Hematopoietic multipotent progenitor cell treated with erythropoietin and hydrocortisone succinate and interleukin-3 and kit ligand, for 4 days (in vitro differentiated cells): ENCODE results near the gene ATXN7L3.

Experiments
- DNase-seq: peaks from one replicate; pipeline ENCODE4 v3.0.0-alpha.2; 2015

The ATXN7L3 gene

GRCh38 chr17:44217738-44218343 lies 18.2 kb upstream of the ATXN7L3 start:
- DNase-seq, result no peak

DNA sequence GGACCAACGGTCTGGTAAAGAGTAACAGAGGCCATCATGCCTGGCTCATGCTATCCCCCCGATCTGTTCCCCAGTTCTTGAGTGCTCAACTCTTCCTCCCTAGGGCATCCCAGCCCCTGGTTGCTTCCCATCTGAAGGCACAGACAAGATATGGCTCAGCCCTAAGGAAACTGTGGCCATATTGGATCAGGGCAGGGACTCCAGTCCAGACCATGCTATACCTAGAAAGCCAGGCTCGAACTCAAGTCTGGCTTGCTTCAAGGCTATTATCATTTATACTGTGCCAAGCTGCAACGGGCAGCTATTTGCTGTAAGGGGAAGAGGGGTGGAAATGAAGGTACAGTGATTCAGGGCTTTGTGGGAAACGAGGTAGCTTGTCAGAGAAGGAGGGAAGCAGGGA lies 17.0 kb upstream of the ATXN7L3 start:
- DNase-seq, result no peak

GRCh38 chr17:44216173-44216572 lies 16.5 kb upstream of the ATXN7L3 start:
- no peak for DNase-seq

DNA sequence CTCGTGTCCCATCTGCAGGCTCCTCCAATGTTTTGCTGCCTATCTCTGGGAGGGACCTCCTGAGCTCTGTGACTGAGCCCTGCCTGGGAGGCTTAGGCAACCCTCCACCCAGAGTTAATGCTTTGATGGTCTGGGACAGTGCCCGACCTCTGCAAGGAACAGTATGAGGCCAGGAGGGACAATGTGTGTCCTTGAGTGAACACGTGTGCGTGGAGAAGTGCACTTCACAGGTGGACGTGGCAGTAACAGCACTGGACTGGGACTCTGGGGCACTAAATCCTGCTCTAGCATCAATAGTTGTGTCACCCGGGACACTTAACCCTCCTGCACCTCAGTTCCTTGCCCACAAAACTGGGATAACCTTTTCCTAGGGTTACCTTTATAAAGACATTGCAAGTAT lies 15.2 kb upstream of the ATXN7L3 start:
- DNase-seq, result no peak

DNA sequence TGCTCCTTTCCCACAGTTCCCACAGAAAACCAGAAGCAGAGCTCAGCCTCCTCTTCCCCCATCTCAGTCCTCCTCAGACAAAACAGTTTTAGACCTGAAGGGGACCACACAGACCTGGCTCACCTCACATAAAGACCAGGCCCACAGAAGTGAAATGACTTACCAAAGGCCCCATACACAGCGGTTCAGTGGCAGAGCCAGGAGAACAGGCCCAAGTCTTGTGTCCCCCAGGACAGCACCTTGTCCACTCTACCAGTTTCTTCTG lies 14.5 kb upstream of the ATXN7L3 start:
- no peak for DNase-seq

DNA sequence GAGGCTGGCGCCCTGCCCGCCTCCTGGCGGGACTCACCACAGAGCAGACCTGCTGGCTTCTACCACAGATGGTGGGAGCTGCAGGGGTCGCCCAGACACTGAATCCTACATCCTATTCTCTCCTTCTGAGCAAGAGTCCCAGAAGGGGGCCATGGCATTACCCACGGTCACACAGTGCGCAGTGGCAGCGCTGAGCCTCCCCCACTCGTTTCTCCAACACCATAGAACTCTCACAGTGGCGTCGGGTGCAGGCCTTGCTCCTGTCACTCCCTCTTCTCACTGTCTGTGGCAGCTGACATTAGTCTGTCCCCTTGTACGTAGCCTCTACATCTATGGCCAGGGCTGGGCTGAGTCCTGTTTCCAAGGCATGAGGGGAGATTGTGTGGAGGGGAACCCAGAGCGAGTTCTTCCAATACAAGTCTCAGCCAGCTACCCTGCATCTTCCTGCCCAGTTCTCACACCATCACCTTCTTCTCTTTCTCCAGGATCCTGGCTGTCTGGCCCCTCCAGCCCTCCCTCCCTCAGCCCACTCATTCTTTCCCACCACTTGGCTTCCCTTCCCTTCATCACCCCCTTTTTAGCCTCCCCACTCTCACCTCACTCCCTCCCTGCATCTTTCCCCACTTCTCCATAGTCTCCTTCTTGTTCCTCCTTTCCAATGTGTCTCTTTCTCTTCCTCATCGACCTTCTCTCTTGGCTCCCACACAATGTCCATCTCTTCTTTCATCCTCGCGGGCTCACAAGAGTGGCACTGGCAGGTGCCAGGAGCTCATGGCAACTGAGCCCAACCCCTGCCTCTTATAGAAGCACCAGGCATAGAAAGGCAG lies 13.9 kb upstream of the ATXN7L3 start:
- no peak for DNase-seq

DNA sequence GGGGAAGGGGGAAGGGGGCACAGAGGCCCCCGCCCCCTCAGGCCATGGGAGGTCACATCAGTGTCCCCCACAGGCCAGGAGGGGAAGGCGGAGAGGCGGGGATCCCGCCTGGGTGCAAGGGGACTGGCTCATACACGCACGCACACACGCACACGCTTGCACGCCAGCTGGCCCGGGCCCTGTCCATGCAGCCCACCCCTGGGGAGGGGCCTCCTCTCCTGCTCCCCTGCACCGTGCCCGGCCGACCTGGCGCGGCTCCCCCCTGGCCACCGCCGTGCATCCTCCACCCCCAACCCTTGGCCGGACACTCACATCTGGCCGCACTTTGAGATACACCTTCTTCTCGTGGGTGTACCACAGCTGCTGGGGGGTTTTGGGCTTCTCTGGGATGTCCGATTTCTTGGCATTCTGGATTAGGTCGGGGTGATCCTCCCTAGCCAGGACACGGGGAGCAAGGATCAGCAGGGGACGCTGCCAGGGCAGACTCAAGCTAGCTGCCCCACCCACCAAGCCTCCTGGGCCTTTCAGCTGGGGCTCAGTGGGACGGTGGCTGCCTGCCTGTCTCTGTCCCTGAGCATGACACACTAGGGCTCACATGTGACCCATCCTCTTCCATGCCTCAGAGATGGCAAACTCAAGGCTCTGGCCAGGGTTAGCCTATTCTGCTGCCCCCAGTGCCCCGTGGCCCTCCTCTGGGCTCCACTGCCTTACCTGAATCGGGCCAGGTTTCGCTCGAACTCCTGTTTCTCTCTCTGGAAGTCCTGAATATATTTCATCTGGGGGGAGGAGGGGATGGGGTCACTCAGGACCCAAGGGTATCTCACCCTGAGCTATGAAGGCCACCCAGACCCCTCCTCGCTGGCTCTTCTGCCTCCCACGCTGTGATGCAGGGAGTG lies 13.1 kb upstream of the ATXN7L3 start:
- no peak for DNase-seq

- no peak for DNase-seq
Measured at GRCh38 chr17:44211281-44212265, 11.9 kb upstream of the ATXN7L3 start.

- peak; percentile 96 for DNase-seq
Measured at GRCh38 chr17:44210342-44211192, 10.9 kb upstream of the ATXN7L3 start.

DNA sequence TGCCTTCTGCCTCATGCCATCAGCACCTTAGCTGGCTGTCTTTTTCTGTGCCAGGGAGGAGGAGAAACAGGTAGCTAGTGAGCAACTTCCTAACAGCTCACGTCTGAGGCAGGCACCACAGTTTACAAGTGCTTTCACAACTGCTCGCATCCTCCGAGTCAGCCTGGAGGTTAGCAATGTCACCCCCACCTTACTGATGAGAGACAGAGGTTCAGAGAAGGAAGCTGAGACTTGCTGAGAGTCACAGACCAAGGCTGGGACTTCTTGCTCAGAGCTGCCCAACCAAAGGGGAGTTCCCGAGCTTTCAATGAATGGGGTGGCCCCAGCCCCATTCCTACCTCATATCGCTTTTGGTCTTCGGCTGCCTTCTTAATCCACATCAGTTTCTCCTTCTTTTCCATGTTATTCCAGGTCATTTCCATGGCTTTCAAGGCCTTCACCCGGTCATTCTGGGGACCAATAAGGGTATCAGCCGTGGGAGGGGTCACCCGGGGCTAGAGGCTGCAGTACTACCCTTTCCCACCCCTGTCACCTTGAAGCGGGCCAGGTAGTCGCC lies 10.2 kb upstream of the ATXN7L3 start:
- no peak for DNase-seq

DNA sequence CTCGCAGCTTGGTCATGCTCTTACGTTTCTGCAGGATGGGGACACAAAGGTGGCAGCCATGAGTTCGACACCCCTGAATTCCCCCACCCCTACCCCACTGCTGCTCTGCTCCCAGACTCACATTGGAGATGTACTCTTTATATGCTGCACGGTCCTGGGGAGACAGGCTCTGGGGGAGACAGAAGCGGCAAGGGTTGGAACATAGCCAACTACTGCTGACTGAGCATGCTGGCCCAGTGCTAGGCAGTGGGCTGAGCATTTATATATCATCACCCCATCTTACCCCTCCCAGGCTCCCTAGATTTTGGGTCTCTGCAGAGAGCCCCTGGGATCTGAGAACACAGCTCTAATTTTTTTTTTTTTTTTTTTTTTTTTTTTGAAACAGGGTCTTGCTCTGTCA lies 8.1 kb upstream of the ATXN7L3 start:
- DNase-seq, result peak; percentile 33

GRCh38 chr17:44207319-44207718 lies 7.6 kb upstream of the ATXN7L3 start:
- DNase-seq, result no peak

- no peak for DNase-seq
Measured at GRCh38 chr17:44206825-44207155, 7.1 kb upstream of the ATXN7L3 start.

- DNase-seq, result peak; percentile 56
Measured at GRCh38 chr17:44205962-44206824, 6.5 kb upstream of the ATXN7L3 start.

GRCh38 chr17:44204441-44204882 lies 4.8 kb upstream of the ATXN7L3 start:
- DNase-seq, result peak; percentile 60

- DNase-seq, result peak; percentile 93
Measured at GRCh38 chr17:44203731-44204440, 4.2 kb upstream of the ATXN7L3 start.

DNA sequence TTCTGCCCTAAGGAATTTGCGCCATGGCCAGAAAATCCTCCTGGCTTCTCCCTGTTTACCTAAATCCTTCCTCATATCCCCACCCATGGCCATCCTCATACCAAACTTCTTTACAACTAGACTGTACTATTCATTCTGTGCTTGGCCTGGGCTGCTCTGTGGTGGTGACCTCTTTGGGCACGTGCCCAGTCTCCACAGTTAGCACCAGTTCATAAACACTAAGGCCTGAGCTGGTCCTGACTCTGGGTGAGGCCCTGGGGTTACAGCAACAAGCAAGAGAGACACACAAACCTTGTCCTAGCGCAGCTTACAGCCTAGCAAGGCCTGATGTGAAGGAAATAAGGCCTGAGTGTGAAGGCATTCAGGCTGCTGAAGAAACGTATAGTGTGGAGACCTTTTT lies 3.1 kb upstream of the ATXN7L3 start:
- no peak for DNase-seq

DNA sequence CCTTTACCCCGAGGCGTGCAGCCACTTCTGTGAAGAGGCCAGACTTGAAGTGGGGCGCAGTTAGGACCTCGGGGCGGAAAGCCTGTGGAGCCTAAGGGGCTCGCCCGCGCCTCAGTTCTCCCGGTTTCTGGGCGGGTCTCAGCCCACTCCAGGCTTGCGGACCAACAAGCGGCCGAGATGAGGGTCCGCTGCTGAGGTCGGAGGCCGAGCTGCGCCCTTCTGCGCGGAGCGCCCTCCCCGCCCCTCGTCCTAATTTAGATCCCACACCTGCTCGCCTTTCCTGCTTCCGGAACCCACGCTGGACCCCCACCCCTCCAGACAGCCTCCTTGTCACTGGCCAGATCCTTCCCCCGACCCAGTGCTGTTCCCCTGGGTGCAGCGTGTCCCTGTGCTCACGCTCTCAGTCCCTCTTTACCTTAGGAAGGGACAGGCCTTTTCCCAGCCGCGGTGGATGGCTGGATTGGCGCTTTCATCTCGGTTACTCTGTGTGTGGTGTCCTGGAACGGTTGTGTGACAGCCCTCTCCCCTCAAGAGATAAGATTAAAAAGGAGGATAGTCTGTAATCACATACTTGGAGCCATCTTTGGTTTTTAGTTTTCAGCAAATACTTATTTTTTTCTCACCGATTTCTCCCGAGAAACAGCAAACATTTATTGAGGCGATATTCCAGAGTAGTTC lies 933 bp upstream of the ATXN7L3 start:
- DNase-seq, result no peak
